HUDEP-2 (cell line): Measurements from ENCODE around the gene SPAG7.
"Not testable (repeated sequence)": the region's sequence is repeated elsewhere in the genome, so short reads cannot be mapped to it uniquely, and the experiment has no call there.

Source experiments
- DNase-seq, 76 experiments: peaks; one replicate each; lab custom pipeline; 2025; ENCODE audit not compliant: unreplicated experiment in 76 of 76; lab: John Stamatoyannopoulos, UW

The SPAG7 gene

DNA sequence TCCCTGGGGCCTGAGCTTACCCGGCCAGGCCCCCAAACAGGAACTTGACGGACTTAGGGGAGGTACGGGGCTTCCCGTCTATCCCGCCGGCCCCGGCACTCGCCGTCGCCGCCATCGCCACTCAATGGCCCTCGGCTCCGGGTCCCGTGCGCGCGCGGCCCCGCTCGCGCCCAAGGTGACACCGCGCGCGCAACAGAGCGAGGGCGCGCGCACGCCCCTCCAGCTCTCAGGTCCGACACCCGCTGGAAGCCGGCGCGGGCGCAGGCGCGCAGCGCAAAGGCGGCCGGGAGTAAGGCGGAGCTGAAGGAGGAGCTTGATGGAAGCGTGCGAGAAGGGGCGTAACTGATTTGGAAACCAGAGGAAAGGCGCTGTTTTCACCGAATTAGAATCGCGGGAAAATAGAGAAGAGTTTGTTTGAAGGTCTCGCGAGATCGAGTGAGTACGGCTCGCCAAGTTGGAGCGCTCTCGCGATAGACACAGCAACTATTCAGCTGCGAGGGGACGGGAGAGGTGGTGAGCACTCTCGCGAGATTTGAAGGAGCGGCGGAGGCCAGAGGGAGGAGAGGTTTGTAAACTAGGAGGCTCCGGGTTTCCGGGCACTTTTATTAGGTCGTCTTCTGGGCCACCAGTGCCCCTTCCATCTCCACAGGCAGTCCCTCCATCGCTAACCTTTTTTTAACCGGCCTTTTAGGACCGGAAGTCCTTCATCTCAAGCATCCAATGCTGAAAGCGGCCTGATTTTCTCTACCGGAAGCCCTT lies 27.6 kb downstream of the SPAG7 start, which contains the start of the genes RNF167 and SLC25A11:
RNF167 (plus strand) TSS at position 473 of the 759 bp plus-strand sequence. CDS start 642 bp downstream, outside the sequence.
SLC25A11 (minus strand) TSS at position 251 of the 759 bp plus-strand sequence; CDS start at position 115, 136 bp downstream.
- peak in 75 of 76 experiments; percentile 74 to 100 (median 97) for DNase-seq

GRCh38 chr17:4939546-4939795 lies 28.1 kb downstream of the SPAG7 start:
- peak in 2 of 76 experiments; percentile 8 to 43 for DNase-seq

GRCh38 chr17:4938688-4939545 lies 28.7 kb downstream of the SPAG7 start:
- peak in 2 of 76 experiments; percentile 28 to 52 for DNase-seq

DNA sequence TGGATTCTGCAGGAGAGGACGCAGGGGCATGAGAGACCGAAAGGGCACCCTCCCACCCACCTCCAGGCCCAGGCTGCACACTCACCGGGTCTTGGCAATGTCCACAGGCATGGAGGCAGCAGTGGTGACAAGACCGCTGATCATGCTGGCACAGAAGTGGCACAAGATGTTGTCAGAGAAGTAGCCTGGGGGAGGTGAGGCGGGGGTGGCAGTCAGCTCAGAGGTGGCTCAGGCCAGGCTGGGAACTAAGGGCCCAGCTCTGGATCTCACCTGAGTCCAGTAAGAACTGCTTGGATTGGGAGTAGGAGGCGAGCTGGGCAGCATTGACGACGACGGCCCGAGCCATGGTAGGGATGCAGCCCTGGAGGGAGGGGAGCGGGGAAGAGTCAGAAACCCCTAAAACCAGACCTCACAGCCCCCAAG lies 29.5 kb downstream of the SPAG7 start:
- no peak for DNase-seq

DNA sequence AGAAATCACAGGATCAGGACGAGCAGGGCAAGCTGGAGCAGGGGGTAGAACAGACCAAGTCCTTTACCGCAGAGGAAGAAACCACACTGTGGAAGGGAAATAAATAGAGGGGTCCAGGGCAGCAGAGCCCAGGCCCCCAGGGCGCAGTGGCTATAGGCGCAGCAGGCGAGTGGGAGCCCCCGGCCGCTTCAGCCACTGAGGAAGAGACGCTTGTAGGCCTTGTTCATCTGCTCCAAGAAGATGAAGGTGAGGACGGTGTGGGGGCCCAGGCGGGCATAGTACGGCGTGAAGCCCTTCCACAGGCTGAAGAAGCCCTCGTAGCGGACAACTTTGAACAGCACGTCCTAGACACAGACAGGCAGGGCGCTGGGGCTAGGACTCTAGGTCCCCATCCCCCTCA lies 30.1 kb downstream of the SPAG7 start:
- no peak for DNase-seq

DNA sequence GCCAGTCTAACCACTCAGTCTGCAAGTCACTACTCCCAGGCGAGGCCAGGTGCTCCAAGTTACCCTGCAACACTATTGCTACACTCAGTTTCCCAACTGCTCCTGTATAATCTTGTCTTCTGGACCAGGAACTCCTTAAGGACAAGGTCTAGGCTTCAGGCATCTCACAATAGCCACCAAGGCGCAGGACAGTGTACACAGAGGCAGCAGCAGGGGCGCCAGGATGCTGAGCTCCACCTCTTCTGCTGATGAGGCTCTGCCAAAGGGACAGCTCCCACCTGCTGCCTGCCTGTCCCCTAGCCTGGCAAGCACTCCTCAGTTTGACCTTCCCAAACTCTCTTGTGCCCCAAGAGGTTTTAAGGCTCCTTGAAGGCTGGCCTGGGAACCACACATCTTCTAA lies 31.2 kb downstream of the SPAG7 start:
- DNase-seq = no peak

- no peak for DNase-seq
These were observed 32.0 kb downstream of the SPAG7 start for GRCh38 chr17:4935650-4936049.

GRCh38 chr17:4934173-4934979 lies 33.2 kb downstream of the SPAG7 start:
- peak in 15 of 76 experiments; percentile 4 to 54 (median 20) for DNase-seq

GRCh38 chr17:4933646-4934045 lies 34.0 kb downstream of the SPAG7 start:
- no peak for DNase-seq

GRCh38 chr17:4932756-4933155 lies 34.9 kb downstream of the SPAG7 start:
- no peak for DNase-seq

GRCh38 chr17:4931963-4932362 lies 35.7 kb downstream of the SPAG7 start, which contains the start of gene GP1BA:
Gene GP1BA, plus strand, starts transcription at chr17:4932277. Its CDS starts 328 bp downstream, at chr17:4932605.
- DNase-seq = no peak

GRCh38 chr17:4928881-4929280 lies 38.7 kb downstream of the SPAG7 start:
- no peak for DNase-seq

DNA sequence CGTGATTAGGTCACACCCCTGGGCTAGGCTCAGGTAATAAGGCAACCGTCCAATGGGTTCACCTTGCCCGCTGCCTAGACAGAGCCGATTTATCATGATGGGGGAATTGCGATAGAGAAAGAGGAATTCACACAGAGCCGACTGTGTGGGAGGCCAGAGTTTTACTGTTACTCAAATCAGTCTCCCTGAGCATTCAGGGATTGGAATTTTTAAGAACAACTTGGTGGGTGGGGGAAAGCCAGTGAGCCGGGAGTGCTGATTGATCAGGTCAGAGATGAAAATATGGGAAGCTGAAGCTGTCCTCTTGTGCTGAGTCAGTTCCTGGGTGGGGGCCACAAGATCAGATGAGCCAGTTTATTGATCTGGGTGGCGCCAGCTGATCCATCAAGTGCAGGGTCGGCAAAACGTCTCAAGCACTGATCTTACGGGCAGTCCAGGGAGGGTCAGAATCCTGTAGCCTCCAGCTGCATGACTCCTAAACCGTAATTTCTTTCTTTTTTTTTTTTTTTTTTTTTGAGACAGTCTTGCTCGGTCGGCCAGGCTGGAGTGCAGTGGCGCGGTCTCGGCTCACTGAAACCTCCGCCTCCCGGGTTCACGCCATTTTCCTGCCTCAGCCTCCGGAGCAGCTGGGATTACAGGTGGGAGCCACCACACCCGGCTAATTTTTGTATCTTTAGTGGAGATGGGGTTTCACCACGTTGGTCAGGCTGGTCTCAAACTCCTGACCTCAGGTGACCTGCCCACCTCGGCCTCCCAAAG lies 40.9 kb downstream of the SPAG7 start:
- DNase-seq = not testable (repeated sequence)

GRCh38 chr17:4921320-4921719 lies 46.3 kb downstream of the SPAG7 start:
- DNase-seq = no peak

DNA sequence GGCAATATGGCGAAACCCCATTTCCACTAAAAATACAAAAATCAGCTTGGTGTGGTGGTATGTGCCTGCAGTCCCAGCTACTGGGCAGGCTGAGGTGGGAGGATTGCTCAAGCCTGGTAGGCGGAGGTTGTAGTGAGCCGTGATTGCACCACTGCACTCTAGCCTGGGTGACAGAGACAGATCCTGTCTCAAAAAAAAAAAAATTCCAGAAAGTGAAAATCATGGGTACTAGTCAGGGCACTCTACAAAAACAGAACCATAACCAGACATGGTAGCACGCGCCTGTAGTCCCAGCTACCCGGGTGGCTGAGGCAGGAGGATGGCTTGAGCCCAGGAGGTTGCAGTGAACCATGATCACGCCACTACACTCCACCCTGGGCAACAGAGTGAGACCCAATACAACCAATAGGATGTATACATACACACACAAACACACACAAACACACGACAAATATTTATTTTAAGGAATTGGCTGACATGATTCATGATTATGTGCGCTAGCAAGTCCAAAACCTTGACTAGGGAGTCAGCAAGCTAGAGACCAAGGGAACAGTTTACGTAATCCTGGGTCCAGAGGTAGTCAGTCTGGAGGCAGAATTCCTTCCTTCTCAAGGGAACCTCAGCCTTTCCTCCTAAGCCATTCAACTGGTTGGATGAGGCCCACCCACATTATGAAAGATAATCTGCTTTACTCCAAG lies 47.1 kb downstream of the SPAG7 start:
- no peak for DNase-seq

- DNase-seq = no peak
These were observed 48.0 kb downstream of the SPAG7 start for GRCh38 chr17:4919511-4920047.

GRCh38 chr17:4914551-4914950 lies 53.1 kb downstream of the SPAG7 start:
- DNase-seq = not testable (repeated sequence)

GRCh38 chr17:4913994-4914393 lies 53.6 kb downstream of the SPAG7 start:
- no peak for DNase-seq
